Osteocyte (in vitro differentiated cells): Measurements from ENCODE around the gene GRID1. TPM values are rescaled to one million over a fixed set of nuclear protein-coding genes. Genes with fewer than 3 reads are reported as not detected.

Experiments
- DNase-seq: peaks from one replicate; pipeline ENCODE4 v3.0.0; 2021; ENCODE audit warnings: mixed read lengths; ENCODE audit not compliant: unreplicated experiment; ENCODE audit errors: extremely low spot score
- H3K27ac Mint-ChIP-seq: one replicate; pipeline ENCODE4 v1.8.0; 2021; ENCODE audit warnings: mild to moderate bottlenecking, mixed read lengths; ENCODE audit not compliant: unreplicated experiment
- H3K27me3 Mint-ChIP-seq: one replicate; pipeline ENCODE4 v1.8.0; 2021; ENCODE audit warnings: mixed read lengths; ENCODE audit not compliant: unreplicated experiment
- H3K36me3 Mint-ChIP-seq: one replicate; pipeline ENCODE4 v1.8.0; 2021; ENCODE audit warnings: mixed read lengths; ENCODE audit not compliant: unreplicated experiment
- H3K4me1 Mint-ChIP-seq: one replicate; pipeline ENCODE4 v1.8.0; 2021; ENCODE audit warnings: mixed read lengths; ENCODE audit not compliant: unreplicated experiment
- H3K4me3 Mint-ChIP-seq: one replicate; pipeline ENCODE4 v1.8.0; 2021; ENCODE audit warnings: mild to moderate bottlenecking, moderate library complexity, mixed read lengths; ENCODE audit not compliant: unreplicated experiment
- H3K9me3 Mint-ChIP-seq: one replicate; pipeline ENCODE4 v1.8.0; 2021; ENCODE audit warnings: mixed read lengths; ENCODE audit not compliant: unreplicated experiment
- total RNA-seq: library from RNA; stranded (reverse); gene quantifications from 2 replicates; pipeline ENCODE4 v1.2.1, GENCODE V29; 2021
- TF ChIP-seq, protein P1 (sequence below): fragments of 200-600 bp; sonication (generic); IDR thresholded peaks from 2 replicates; pipeline ENCODE4 v1.5.0; 2021; ENCODE audit warnings: antibody characterized with exemption, mild to moderate bottlenecking, moderate library complexity

Gene GRID1
- total RNA-seq, 1 donor from 2014 or later, result 0.11 TPM

DNA sequence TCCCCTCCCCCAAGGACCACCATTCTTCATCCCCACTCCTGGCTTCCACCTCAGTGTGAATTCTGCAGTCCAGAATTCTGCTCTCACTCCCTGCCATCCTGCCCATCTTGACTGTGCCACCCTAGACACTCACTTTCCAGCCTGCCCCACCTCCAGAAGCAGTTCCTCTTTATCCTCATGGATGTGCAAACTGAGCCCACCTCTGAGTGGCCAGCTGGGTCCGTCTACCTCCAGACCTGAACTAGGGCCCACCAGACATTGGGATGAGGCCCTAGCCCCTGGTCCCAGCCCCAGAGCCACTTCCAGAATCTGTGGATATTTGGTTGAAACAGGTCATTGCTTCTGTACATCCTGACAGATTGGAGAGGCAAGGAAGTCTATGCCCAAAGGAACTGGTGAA is 58.5 kb downstream of the GRID1 start:
- Mint-ChIP-seq H3K9me3 (no peaks in the 10 kb centered on the region), H3K4me1 (no peaks in the 10 kb centered on the region), H3K27ac (no peak overlapping the region), H3K27me3 (no peaks in the 10 kb centered on the region), H3K36me3 (no peaks in the 10 kb centered on the region), H3K4me3 (no peak overlapping the region)
- TF ChIP-seq, protein P1, sequence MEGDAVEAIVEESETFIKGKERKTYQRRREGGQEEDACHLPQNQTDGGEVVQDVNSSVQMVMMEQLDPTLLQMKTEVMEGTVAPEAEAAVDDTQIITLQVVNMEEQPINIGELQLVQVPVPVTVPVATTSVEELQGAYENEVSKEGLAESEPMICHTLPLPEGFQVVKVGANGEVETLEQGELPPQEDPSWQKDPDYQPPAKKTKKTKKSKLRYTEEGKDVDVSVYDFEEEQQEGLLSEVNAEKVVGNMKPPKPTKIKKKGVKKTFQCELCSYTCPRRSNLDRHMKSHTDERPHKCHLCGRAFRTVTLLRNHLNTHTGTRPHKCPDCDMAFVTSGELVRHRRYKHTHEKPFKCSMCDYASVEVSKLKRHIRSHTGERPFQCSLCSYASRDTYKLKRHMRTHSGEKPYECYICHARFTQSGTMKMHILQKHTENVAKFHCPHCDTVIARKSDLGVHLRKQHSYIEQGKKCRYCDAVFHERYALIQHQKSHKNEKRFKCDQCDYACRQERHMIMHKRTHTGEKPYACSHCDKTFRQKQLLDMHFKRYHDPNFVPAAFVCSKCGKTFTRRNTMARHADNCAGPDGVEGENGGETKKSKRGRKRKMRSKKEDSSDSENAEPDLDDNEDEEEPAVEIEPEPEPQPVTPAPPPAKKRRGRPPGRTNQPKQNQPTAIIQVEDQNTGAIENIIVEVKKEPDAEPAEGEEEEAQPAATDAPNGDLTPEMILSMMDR, result no peak
- DNase-seq, result no peak

GRCh38 chr10:86306628-86307278 is 59.8 kb downstream of the GRID1 start:
- H3K4me3 Mint-ChIP-seq, result no peak overlapping the region
- DNase-seq, result no peak
- no peaks in the 10 kb centered on the region for H3K27me3 Mint-ChIP-seq
- H3K27ac Mint-ChIP-seq, result no peak overlapping the region
- no peaks in the 10 kb centered on the region for H3K36me3 Mint-ChIP-seq
- H3K9me3 Mint-ChIP-seq, result no peaks in the 10 kb centered on the region
- no peaks in the 10 kb centered on the region for H3K4me1 Mint-ChIP-seq
- TF ChIP-seq, protein P1, result no peak

- DNase-seq, result no peak
- Mint-ChIP-seq H3K27ac (no peak overlapping the region), H3K4me1 (no peaks in the 10 kb centered on the region), H3K27me3 (no peaks in the 10 kb centered on the region), H3K4me3 (no peak overlapping the region), H3K36me3 (no peaks in the 10 kb centered on the region), H3K9me3 (no peaks in the 10 kb centered on the region)
- TF ChIP-seq, protein P1, result no peak
Measured at GRCh38 chr10:86305521-86305920, 61.1 kb downstream of the GRID1 start.

- H3K9me3 Mint-ChIP-seq, result no peaks in the 10 kb centered on the region
- no peak overlapping the region for H3K4me3 Mint-ChIP-seq
- H3K27me3 Mint-ChIP-seq, result no peaks in the 10 kb centered on the region
- H3K36me3 Mint-ChIP-seq, result no peaks in the 10 kb centered on the region
- H3K27ac Mint-ChIP-seq, result no peak overlapping the region
- no peaks in the 10 kb centered on the region for H3K4me1 Mint-ChIP-seq
- TF ChIP-seq, protein P1, result no peak
- no peak for DNase-seq
Measured at GRCh38 chr10:86304436-86304835, 62.2 kb downstream of the GRID1 start.

DNA sequence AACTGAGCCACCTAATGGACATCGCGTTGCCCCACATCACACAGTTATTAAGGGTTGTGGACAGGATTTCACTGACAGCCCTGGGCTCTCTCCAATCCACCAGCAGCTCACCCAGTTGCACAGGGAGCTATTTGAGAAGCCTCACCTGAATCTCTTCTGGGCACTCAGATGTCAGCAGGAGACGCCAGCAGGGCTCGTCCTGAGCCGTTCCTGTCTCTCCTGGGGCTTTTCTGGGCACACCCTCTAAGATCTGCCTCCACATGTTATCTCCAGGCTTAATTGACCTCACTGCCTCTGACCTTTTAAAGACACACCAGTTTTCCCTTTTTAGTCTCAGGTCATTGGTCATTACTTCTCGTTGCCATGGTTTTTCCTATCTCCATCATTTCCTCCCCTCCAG is 63.0 kb downstream of the GRID1 start:
- TF ChIP-seq, protein P1, result no peak
- Mint-ChIP-seq H3K27me3 (no peaks in the 10 kb centered on the region), H3K9me3 (no peaks in the 10 kb centered on the region), H3K27ac (no peak overlapping the region), H3K4me3 (no peak overlapping the region), H3K4me1 (no peaks in the 10 kb centered on the region), H3K36me3 (no peaks in the 10 kb centered on the region)
- no peak for DNase-seq
